Keratinocyte (primary cell): Measurements from ENCODE around the gene PHKA2. TPM values are rescaled to one million over a fixed set of nuclear protein-coding genes. Genes with fewer than 3 reads are reported as not detected.

Source experiments
- DNase-seq: peaks from one replicate; pipeline ENCODE4 v3.0.0-alpha.2; 2011; ENCODE audit warnings: low read depth, missing footprints, low spot score
- FAIRE-seq: peaks from 2 replicates; lab custom pipeline; 2011; peaks lifted over from hg19 to GRCh38; lab: Jason Lieb, UNC
- H2AFZ ChIP-seq: 2 replicates; pipeline ENCODE4 v1.6.0; 2012; ENCODE audit warnings: low read length, control low read depth, inconsistent platforms; ENCODE audit not compliant: control insufficient read depth
- H3K27ac ChIP-seq: 2 replicates; pipeline ENCODE4 v1.5.1; 2011; ENCODE audit warnings: low read length; ENCODE audit not compliant: control insufficient read depth, insufficient read depth
- H3K27me3 ChIP-seq: 3 replicates; pipeline ENCODE4 v1.6.0; 2011; ENCODE audit warnings: low read length; ENCODE audit not compliant: control insufficient read depth, insufficient read depth; ENCODE audit errors: extremely low read depth
- H3K36me3 ChIP-seq, 2 experiments: 2 replicates in 1 of 2; 3 replicates in 1 of 2; pipeline ENCODE4 v1.5.1; 2011; ENCODE audit warnings: low read length in 2 of 2, mild to moderate bottlenecking in 1 of 2; ENCODE audit not compliant: control insufficient read depth in 2 of 2, insufficient read depth in 2 of 2; ENCODE audit errors: extremely low read depth in 1 of 2
- H3K4me1 ChIP-seq: 3 replicates; pipeline ENCODE4 v1.5.1; 2011; ENCODE audit warnings: low read length; ENCODE audit not compliant: control insufficient read depth, insufficient read depth; ENCODE audit errors: extremely low read depth
- H3K4me2 ChIP-seq: 3 replicates; pipeline ENCODE4 v1.6.0; 2011; ENCODE audit warnings: low read depth, low read length; ENCODE audit not compliant: control insufficient read depth, insufficient read depth; ENCODE audit errors: extremely low read depth
- H3K4me3 ChIP-seq, 3 experiments: fragments of 200-600 bp in 1 of 3; sonication (generic) in 1 of 3; 2 replicates in 2 of 3; 3 replicates in 1 of 3; pipeline ENCODE4 v1.5.1; 2011 to 2016; ENCODE audit warnings: low read length in 3 of 3, mild to moderate bottlenecking in 3 of 3, control low read depth in 2 of 3, inconsistent platforms in 1 of 3, low read depth in 1 of 3, mixed read lengths in 1 of 3, mixed run types in 1 of 3, moderate library complexity in 1 of 3; ENCODE audit not compliant: control insufficient read depth in 2 of 3, insufficient read depth in 2 of 3; ENCODE audit errors: extremely low read depth in 1 of 3
- H3K79me2 ChIP-seq: 2 replicates; pipeline ENCODE4 v1.6.0; 2012; ENCODE audit warnings: low read length; ENCODE audit not compliant: control insufficient read depth, insufficient read depth
- H3K9ac ChIP-seq: 3 replicates; pipeline ENCODE4 v1.6.0; 2011; ENCODE audit warnings: low read length; ENCODE audit not compliant: control insufficient read depth, insufficient read depth; ENCODE audit errors: extremely low read depth
- H3K9me1 ChIP-seq: 3 replicates; pipeline ENCODE4 v1.6.0; 2011; ENCODE audit warnings: low read length; ENCODE audit not compliant: control insufficient read depth, insufficient read depth; ENCODE audit errors: extremely low read depth
- H3K9me3 ChIP-seq: 2 replicates; pipeline ENCODE4 v1.5.1; 2012; ENCODE audit warnings: low read depth, low read length; ENCODE audit not compliant: control insufficient read depth
- H4K20me1 ChIP-seq: 3 replicates; pipeline ENCODE4 v1.6.0; 2011; ENCODE audit warnings: low read length; ENCODE audit not compliant: control insufficient read depth, insufficient read depth; ENCODE audit errors: extremely low read depth
- EZH2 ChIP-seq: IDR thresholded peaks from one replicate; pipeline ENCODE4 v1.6.1; 2012; ENCODE audit warnings: inconsistent platforms, mild to moderate bottlenecking, low read length, moderate library complexity
- dilution Hi-C: fragments of 300-500 bp; cut with MboI; formaldehyde crosslinking; loops from one replicate; pipeline ENCODE4 v1.7.0; 2020; ENCODE audit warnings: low sequenced_read_pairs; ENCODE audit not compliant: extremely low pct_ligation_motif_present
- polyA plus RNA-seq, 5 experiments: library from polyadenylated mRNA; depleted of rRNA in 3 of 5; stranded (reverse) in 3 of 5; stranded (forward) in 1 of 5; unstranded in 1 of 5; fragments of >200 nt; gene quantifications; 1 replicate in 1 of 5; 2 replicates in 3 of 5; 3 replicates in 1 of 5; pipeline versions ENCODE4 v1.2.1 to v1.2.3, GENCODE V29; 2011 to 2012; ENCODE audit warnings: missing spikeins in 2 of 5, low read depth in 1 of 5, low replicate concordance in 1 of 5
- TF ChIP-seq, protein P1 (sequence below), 3 experiments: IDR thresholded peaks in 1 of 3; conservative IDR thresholded peaks in 1 of 3; optimal IDR thresholded peaks in 1 of 3; 2 replicates in 2 of 3; 3 replicates in 1 of 3; pipeline versions ENCODE3 to v1.5.1; 2011; ENCODE audit warnings: low read length in 3 of 3, mild to moderate bottlenecking in 3 of 3, moderate library complexity in 2 of 3, control low read depth in 1 of 3, inconsistent platforms in 1 of 3; ENCODE audit not compliant: insufficient read depth in 2 of 3; ENCODE audit errors: extremely low read depth in 1 of 3

Gene PHKA2
- polyA plus RNA-seq, 1 donor (not counting 4 experiments of a cell fraction or from before 2014, with no cell fraction given) = 14.1 TPM

GRCh38 chrX:18890049-18890381, 93.9 kb downstream of the PHKA2 start:
- Histone ChIP-seq H3K9ac (no peak overlapping the region), H3K4me2 (no peak overlapping the region), H3K9me1 (no peaks in the 10 kb centered on the region), H3K4me1 (peaks cover 24% of the 10 kb centered on the region), H3K27ac (no peak overlapping the region), H2AFZ (no peak overlapping the region), H3K36me3 (peaks cover 2 to 3% of the 10 kb centered on the region in 2 experiments), H4K20me1 (no peaks in the 10 kb centered on the region), H3K27me3 (no peaks in the 10 kb centered on the region), H3K4me3 (no peak overlapping the region), H3K9me3 (peaks cover 2% of the 10 kb centered on the region), H3K79me2 (no peaks in the 10 kb centered on the region)
- no peak for TF ChIP-seq EZH2
- TF ChIP-seq, protein P1, sequence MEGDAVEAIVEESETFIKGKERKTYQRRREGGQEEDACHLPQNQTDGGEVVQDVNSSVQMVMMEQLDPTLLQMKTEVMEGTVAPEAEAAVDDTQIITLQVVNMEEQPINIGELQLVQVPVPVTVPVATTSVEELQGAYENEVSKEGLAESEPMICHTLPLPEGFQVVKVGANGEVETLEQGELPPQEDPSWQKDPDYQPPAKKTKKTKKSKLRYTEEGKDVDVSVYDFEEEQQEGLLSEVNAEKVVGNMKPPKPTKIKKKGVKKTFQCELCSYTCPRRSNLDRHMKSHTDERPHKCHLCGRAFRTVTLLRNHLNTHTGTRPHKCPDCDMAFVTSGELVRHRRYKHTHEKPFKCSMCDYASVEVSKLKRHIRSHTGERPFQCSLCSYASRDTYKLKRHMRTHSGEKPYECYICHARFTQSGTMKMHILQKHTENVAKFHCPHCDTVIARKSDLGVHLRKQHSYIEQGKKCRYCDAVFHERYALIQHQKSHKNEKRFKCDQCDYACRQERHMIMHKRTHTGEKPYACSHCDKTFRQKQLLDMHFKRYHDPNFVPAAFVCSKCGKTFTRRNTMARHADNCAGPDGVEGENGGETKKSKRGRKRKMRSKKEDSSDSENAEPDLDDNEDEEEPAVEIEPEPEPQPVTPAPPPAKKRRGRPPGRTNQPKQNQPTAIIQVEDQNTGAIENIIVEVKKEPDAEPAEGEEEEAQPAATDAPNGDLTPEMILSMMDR (optimal IDR thresholded peaks at IDR 0.05 in 1 of 3, IDR thresholded peaks at IDR 0.05 in 1 of 3, conservative IDR thresholded peaks at IDR 0.05 in 1 of 3; ENCODE audit: extremely low read depth in 1 of 3, insufficient read depth in 2 of 3, low read length in 3 of 3) = no peak
- dilution Hi-C loops = no loop called here
- FAIRE-seq (no peak), DNase-seq (no peak)

- H3K4me1 ChIP-seq = peaks cover 19% of the 10 kb centered on the region
Observed at GRCh38 chrX:18889346-18890048, 94.4 kb downstream of the PHKA2 start.

More at GRCh38 chrX:18889346-18890048, 94.4 kb downstream of the PHKA2 start:
- dilution Hi-C loops = no loop called here
- DNase-seq (no peak), FAIRE-seq (no peak)
- Histone ChIP-seq H3K27me3 (no peaks in the 10 kb centered on the region), H3K9me1 (no peaks in the 10 kb centered on the region), H3K79me2 (no peaks in the 10 kb centered on the region), H3K27ac (no peak overlapping the region), H3K36me3 (peaks cover 2 to 3% of the 10 kb centered on the region in 2 experiments), H2AFZ (no peak overlapping the region), H3K9ac (no peak overlapping the region), H3K4me3 (no peak overlapping the region), H4K20me1 (no peaks in the 10 kb centered on the region), H3K4me2 (no peak overlapping the region), H3K9me3 (peaks cover 2% of the 10 kb centered on the region)
- no peak for TF ChIP-seq EZH2
- TF ChIP-seq, protein P1 (optimal IDR thresholded peaks at IDR 0.05 in 1 of 3, IDR thresholded peaks at IDR 0.05 in 1 of 3, conservative IDR thresholded peaks at IDR 0.05 in 1 of 3; ENCODE audit: extremely low read depth in 1 of 3, insufficient read depth in 2 of 3, low read length in 3 of 3) = no peak
